ENCODE results near the gene HIVEP3.

- TF ChIP-seq POLR2AphosphoS5 (IDR thresholded peaks at IDR 0.05) (no peak), CTCF (IDR thresholded peaks at IDR 0.05) (no peak)
These were observed 352.3 kb downstream of the HIVEP3 start for GRCh38 chr1:41566274-41566885.
